ENCODE measurements around the gene TTC21B.

Gene TTC21B

GRCh38 chr2:165874445-165875039 lies 79.0 kb downstream of the TTC21B start:
- H3K4me1 ChIP-seq (ENCODE audit: insufficient read depth, poor library complexity, severe bottlenecking): no peaks in the 10 kb centered on the region
- ATAC-seq (ENCODE audit: low read depth) (peak; percentile 78), DNase-seq (ENCODE audit: low spot score) (no peak)
- peak; percentile 90 for TF ChIP-seq CTCF (IDR thresholded peaks at IDR 0.05; ENCODE audit: poor library complexity, severe bottlenecking)
- no peak overlapping the region for H3K27ac ChIP-seq (ENCODE audit: poor library complexity, severe bottlenecking)
- no peak overlapping the region for H3K4me3 ChIP-seq (ENCODE audit: severe bottlenecking)
- no peaks in the 10 kb centered on the region for H3K9me3 ChIP-seq (ENCODE audit: severe bottlenecking)
- H3K36me3 ChIP-seq (ENCODE audit: low read depth): peaks cover 14% of the 10 kb centered on the region; the same call in 1 of the 2 replicates
- H3K27me3 ChIP-seq (ENCODE audit: insufficient read depth, poor library complexity, severe bottlenecking): no peaks in the 10 kb centered on the region

- ATAC-seq (ENCODE audit: low read depth): no peak
- Histone ChIP-seq H3K4me1 (ENCODE audit: insufficient read depth, poor library complexity, severe bottlenecking) (no peaks in the 10 kb centered on the region), H3K36me3 (ENCODE audit: low read depth) (0 out of 2 replicates have a peak, but pooled peaks cover 2% of the 10 kb centered on the region), H3K27ac (ENCODE audit: poor library complexity, severe bottlenecking) (no peak overlapping the region), H3K4me3 (ENCODE audit: severe bottlenecking) (no peak overlapping the region), H3K27me3 (ENCODE audit: insufficient read depth, poor library complexity, severe bottlenecking) (no peaks in the 10 kb centered on the region), H3K9me3 (ENCODE audit: severe bottlenecking) (no peaks in the 10 kb centered on the region)
- no peak for TF ChIP-seq CTCF (IDR thresholded peaks at IDR 0.05; ENCODE audit: poor library complexity, severe bottlenecking)
- no peak for DNase-seq (ENCODE audit: low spot score)
Observed at GRCh38 chr2:165872101-165872791, 81.3 kb downstream of the TTC21B start.

GRCh38 chr2:165871025-165871424 lies 82.6 kb downstream of the TTC21B start:
- Histone ChIP-seq H3K27me3 (ENCODE audit: insufficient read depth, poor library complexity, severe bottlenecking) (no peaks in the 10 kb centered on the region), H3K4me1 (ENCODE audit: insufficient read depth, poor library complexity, severe bottlenecking) (no peaks in the 10 kb centered on the region), H3K4me3 (ENCODE audit: severe bottlenecking) (no peak overlapping the region), H3K36me3 (ENCODE audit: low read depth) (no peaks in the 10 kb centered on the region), H3K27ac (ENCODE audit: poor library complexity, severe bottlenecking) (no peak overlapping the region), H3K9me3 (ENCODE audit: severe bottlenecking) (no peaks in the 10 kb centered on the region)
- ATAC-seq (ENCODE audit: low read depth) (no peak), DNase-seq (ENCODE audit: low spot score) (no peak)
- TF ChIP-seq CTCF (IDR thresholded peaks at IDR 0.05; ENCODE audit: poor library complexity, severe bottlenecking): no peak

GRCh38 chr2:165870346-165870745 lies 83.2 kb downstream of the TTC21B start:
- no peak overlapping the region for H3K4me3 ChIP-seq (ENCODE audit: severe bottlenecking)
- H3K27ac ChIP-seq (ENCODE audit: poor library complexity, severe bottlenecking): no peak overlapping the region
- DNase-seq (ENCODE audit: low spot score) (no peak), ATAC-seq (ENCODE audit: low read depth) (no peak)
- no peaks in the 10 kb centered on the region for H3K27me3 ChIP-seq (ENCODE audit: insufficient read depth, poor library complexity, severe bottlenecking)
- no peaks in the 10 kb centered on the region for H3K9me3 ChIP-seq (ENCODE audit: severe bottlenecking)
- H3K36me3 ChIP-seq (ENCODE audit: low read depth): no peaks in the 10 kb centered on the region
- TF ChIP-seq CTCF (IDR thresholded peaks at IDR 0.05; ENCODE audit: poor library complexity, severe bottlenecking): no peak
- H3K4me1 ChIP-seq (ENCODE audit: insufficient read depth, poor library complexity, severe bottlenecking): no peaks in the 10 kb centered on the region

GRCh38 chr2:165868211-165868610 lies 85.4 kb downstream of the TTC21B start:
- no peaks in the 10 kb centered on the region for H3K36me3 ChIP-seq (ENCODE audit: low read depth)
- no peak overlapping the region for H3K4me3 ChIP-seq (ENCODE audit: severe bottlenecking)
- H3K4me1 ChIP-seq (ENCODE audit: insufficient read depth, poor library complexity, severe bottlenecking): no peaks in the 10 kb centered on the region
- no peak for DNase-seq (ENCODE audit: low spot score)
- no peak for TF ChIP-seq CTCF (IDR thresholded peaks at IDR 0.05; ENCODE audit: poor library complexity, severe bottlenecking)
- H3K27ac ChIP-seq (ENCODE audit: poor library complexity, severe bottlenecking): no peak overlapping the region
- H3K9me3 ChIP-seq (ENCODE audit: severe bottlenecking): no peaks in the 10 kb centered on the region
- H3K27me3 ChIP-seq (ENCODE audit: insufficient read depth, poor library complexity, severe bottlenecking): no peaks in the 10 kb centered on the region
- no peak for ATAC-seq (ENCODE audit: low read depth)

Measured in RWPE2 (cell line).